ENCODE data around the gene TMEM225. TPM values are rescaled to one million over a fixed set of nuclear protein-coding genes. Genes with fewer than 3 reads are reported as not detected.

Gene TMEM225
- not detected for polyA plus RNA-seq (2013, experiment 1 of 2)
- polyA plus RNA-seq (2013, experiment 2 of 2), result not detected

GRCh38 chr11:123885570-123885969 is at the start of gene TMEM225:
TSS of gene TMEM225 (minus strand) at chr11:123885670. CDS start at chr11:123885425, 245 bp downstream.
- Histone ChIP-seq H3K36me3 (ENCODE audit: control insufficient read depth in 1 of 2, insufficient read depth in 2 of 2, low read depth in 1 of 2, low read length in 2 of 2) (no peaks in the 10 kb centered on the region), H3K79me1 (replicated peaks; ENCODE audit: low read length, poor library complexity, severe bottlenecking) (no peaks in the 10 kb centered on the region), H3K18ac (ENCODE audit: low read depth in 1 of 2, low read length in 2 of 2) (no peak within 1 kb of the TSS), H3K9me3 (ENCODE audit: control insufficient read depth, low read length) (peaks cover 8% of the 10 kb centered on the region), H2BK5ac (ENCODE audit: low read depth, low read length, poor library complexity, severe bottlenecking) (no peak within 1 kb of the TSS), H2BK120ac (ENCODE audit: low read depth, low read length) (no peak within 1 kb of the TSS), H3K14ac (ENCODE audit: low read length in 2 of 2) (no peak within 1 kb of the TSS), H3K27ac (ENCODE audit: low read length, poor library complexity, severe bottlenecking) (no peak within 1 kb of the TSS), H2AK5ac (ENCODE audit: low read length, severe bottlenecking) (no peak within 1 kb of the TSS), H4K8ac (ENCODE audit: low read length) (no peak within 1 kb of the TSS), H3K9ac (ENCODE audit: low read length) (no peak within 1 kb of the TSS), H3K4ac (ENCODE audit: low read depth in 1 of 2, low read length in 2 of 2) (no peak within 1 kb of the TSS), H3K4me1 (ENCODE audit: control insufficient read depth, insufficient read depth, low read depth, low read length) (no peaks in the 10 kb centered on the region), H3K4me3 (ENCODE audit: insufficient read depth in 1 of 2, low read depth in 1 of 2, low read length in 2 of 2) (no peak within 1 kb of the TSS), H2BK12ac (ENCODE audit: low read length in 2 of 2) (no peak within 1 kb of the TSS), H2AFZ (ENCODE audit: low read depth, low read length) (no peak within 1 kb of the TSS), H3K23ac (ENCODE audit: low read length in 2 of 2) (no peak within 1 kb of the TSS), H3K27me3 (ENCODE audit: control insufficient read depth in 1 of 2, insufficient read depth in 1 of 2, low read length in 2 of 2) (no peaks in the 10 kb centered on the region), H2BK15ac (ENCODE audit: low read depth, poor library complexity, severe bottlenecking) (no peak within 1 kb of the TSS), H3K4me2 (ENCODE audit: low read length, poor library complexity, severe bottlenecking) (no peak within 1 kb of the TSS), H4K91ac (ENCODE audit: low read length) (no peak within 1 kb of the TSS)
- no peak for DNase-seq
- 78% methylated on average over 3 of the region's 3 CpGs for WGBS

GRCh38 chr11:123924027-123924426 is 38.6 kb upstream of the TMEM225 start:
- WGBS, result no CpG with 5 or more reads among the region's 1 CpG

GRCh38 chr11:123920943-123921342 is 35.5 kb upstream of the TMEM225 start:
- Histone ChIP-seq H3K27me3 (ENCODE audit: control insufficient read depth in 1 of 2, insufficient read depth in 1 of 2, low read length in 2 of 2) (no peaks in the 10 kb centered on the region), H3K9me3 (ENCODE audit: control insufficient read depth, low read length) (no peaks in the 10 kb centered on the region), H3K36me3 (ENCODE audit: control insufficient read depth in 1 of 2, insufficient read depth in 2 of 2, low read depth in 1 of 2, low read length in 2 of 2) (no peaks in the 10 kb centered on the region), H3K4me3 (ENCODE audit: insufficient read depth in 1 of 2, low read depth in 1 of 2, low read length in 2 of 2) (no peak overlapping the region), H4K8ac (ENCODE audit: low read length) (no peak overlapping the region), H3K4me1 (ENCODE audit: control insufficient read depth, insufficient read depth, low read depth, low read length) (no peaks in the 10 kb centered on the region), H3K14ac (ENCODE audit: low read length in 2 of 2) (no peak overlapping the region), H2BK15ac (ENCODE audit: low read depth, poor library complexity, severe bottlenecking) (no peak overlapping the region), H2BK120ac (ENCODE audit: low read depth, low read length) (no peak overlapping the region), H2BK12ac (ENCODE audit: low read length in 2 of 2) (no peak overlapping the region), H3K9ac (ENCODE audit: low read length) (no peak overlapping the region), H2AFZ (ENCODE audit: low read depth, low read length) (no peak overlapping the region), H3K79me1 (replicated peaks; ENCODE audit: low read length, poor library complexity, severe bottlenecking) (no peaks in the 10 kb centered on the region), H4K91ac (ENCODE audit: low read length) (no peak overlapping the region), H3K23ac (ENCODE audit: low read length in 2 of 2) (no peak overlapping the region), H3K27ac (ENCODE audit: low read length, poor library complexity, severe bottlenecking) (no peak overlapping the region), H2AK5ac (ENCODE audit: low read length, severe bottlenecking) (no peak overlapping the region), H2BK5ac (ENCODE audit: low read depth, low read length, poor library complexity, severe bottlenecking) (no peak overlapping the region), H3K18ac (ENCODE audit: low read depth in 1 of 2, low read length in 2 of 2) (no peak overlapping the region), H3K4me2 (ENCODE audit: low read length, poor library complexity, severe bottlenecking) (no peak overlapping the region), H3K4ac (ENCODE audit: low read depth in 1 of 2, low read length in 2 of 2) (no peak overlapping the region)
- DNase-seq, result no peak
- WGBS, result 100% methylated on average over 2 of the region's 3 CpGs

More at GRCh38 chr11:123924027-123924426, 38.6 kb upstream of the TMEM225 start:
- H2AFZ ChIP-seq (ENCODE audit: low read depth, low read length), result no peak overlapping the region
- H4K91ac ChIP-seq (ENCODE audit: low read length), result no peak overlapping the region
- no peaks in the 10 kb centered on the region for H3K36me3 ChIP-seq (ENCODE audit: control insufficient read depth in 1 of 2, insufficient read depth in 2 of 2, low read depth in 1 of 2, low read length in 2 of 2)
- H3K27ac ChIP-seq (ENCODE audit: low read length, poor library complexity, severe bottlenecking), result no peak overlapping the region
- no peak overlapping the region for H3K18ac ChIP-seq (ENCODE audit: low read depth in 1 of 2, low read length in 2 of 2)
- H4K8ac ChIP-seq (ENCODE audit: low read length), result no peak overlapping the region
- H3K14ac ChIP-seq (ENCODE audit: low read length in 2 of 2), result no peak overlapping the region
- H2AK5ac ChIP-seq (ENCODE audit: low read length, severe bottlenecking), result no peak overlapping the region
- H3K23ac ChIP-seq (ENCODE audit: low read length in 2 of 2), result no peak overlapping the region
- H3K9me3 ChIP-seq (ENCODE audit: control insufficient read depth, low read length), result peaks cover 2% of the 10 kb centered on the region
- H3K27me3 ChIP-seq (ENCODE audit: control insufficient read depth in 1 of 2, insufficient read depth in 1 of 2, low read length in 2 of 2), result no peaks in the 10 kb centered on the region
- H2BK15ac ChIP-seq (ENCODE audit: low read depth, poor library complexity, severe bottlenecking), result no peak overlapping the region
- H3K4me1 ChIP-seq (ENCODE audit: control insufficient read depth, insufficient read depth, low read depth, low read length), result no peaks in the 10 kb centered on the region
- H2BK120ac ChIP-seq (ENCODE audit: low read depth, low read length), result no peak overlapping the region
- no peak for DNase-seq
- H2BK12ac ChIP-seq (ENCODE audit: low read length in 2 of 2), result no peak overlapping the region
- no peak overlapping the region for H3K9ac ChIP-seq (ENCODE audit: low read length)
- H3K79me1 ChIP-seq (replicated peaks; ENCODE audit: low read length, poor library complexity, severe bottlenecking), result no peaks in the 10 kb centered on the region
- H3K4me3 ChIP-seq (ENCODE audit: insufficient read depth in 1 of 2, low read depth in 1 of 2, low read length in 2 of 2), result no peak overlapping the region
- H3K4ac ChIP-seq (ENCODE audit: low read depth in 1 of 2, low read length in 2 of 2), result no peak overlapping the region
- H2BK5ac ChIP-seq (ENCODE audit: low read depth, low read length, poor library complexity, severe bottlenecking), result no peak overlapping the region
- no peak overlapping the region for H3K4me2 ChIP-seq (ENCODE audit: low read length, poor library complexity, severe bottlenecking)

- no peaks in the 10 kb centered on the region for H3K9me3 ChIP-seq (ENCODE audit: control insufficient read depth, low read length)
- no peak overlapping the region for H3K18ac ChIP-seq (ENCODE audit: low read depth in 1 of 2, low read length in 2 of 2)
- H3K9ac ChIP-seq (ENCODE audit: low read length), result no peak overlapping the region
- H3K4ac ChIP-seq (ENCODE audit: low read depth in 1 of 2, low read length in 2 of 2), result no peak overlapping the region
- H3K23ac ChIP-seq (ENCODE audit: low read length in 2 of 2), result no peak overlapping the region
- no peaks in the 10 kb centered on the region for H3K79me1 ChIP-seq (replicated peaks; ENCODE audit: low read length, poor library complexity, severe bottlenecking)
- WGBS, result 54% methylated on average over 3 of the region's 3 CpGs
- no peak overlapping the region for H3K27ac ChIP-seq (ENCODE audit: low read length, poor library complexity, severe bottlenecking)
- H3K36me3 ChIP-seq (ENCODE audit: control insufficient read depth in 1 of 2, insufficient read depth in 2 of 2, low read depth in 1 of 2, low read length in 2 of 2), result no peaks in the 10 kb centered on the region
- no peak overlapping the region for H3K14ac ChIP-seq (ENCODE audit: low read length in 2 of 2)
- no peak overlapping the region for H3K4me3 ChIP-seq (ENCODE audit: insufficient read depth in 1 of 2, low read depth in 1 of 2, low read length in 2 of 2)
- no peak overlapping the region for H2AFZ ChIP-seq (ENCODE audit: low read depth, low read length)
- H2BK12ac ChIP-seq (ENCODE audit: low read length in 2 of 2), result no peak overlapping the region
- H2BK5ac ChIP-seq (ENCODE audit: low read depth, low read length, poor library complexity, severe bottlenecking), result no peak overlapping the region
- H3K27me3 ChIP-seq (ENCODE audit: control insufficient read depth in 1 of 2, insufficient read depth in 1 of 2, low read length in 2 of 2), result no peaks in the 10 kb centered on the region
- H3K4me2 ChIP-seq (ENCODE audit: low read length, poor library complexity, severe bottlenecking), result no peak overlapping the region
- no peak overlapping the region for H2AK5ac ChIP-seq (ENCODE audit: low read length, severe bottlenecking)
- H2BK120ac ChIP-seq (ENCODE audit: low read depth, low read length), result no peak overlapping the region
- no peak overlapping the region for H4K91ac ChIP-seq (ENCODE audit: low read length)
- no peak for DNase-seq
- H2BK15ac ChIP-seq (ENCODE audit: low read depth, poor library complexity, severe bottlenecking), result no peak overlapping the region
- no peak overlapping the region for H4K8ac ChIP-seq (ENCODE audit: low read length)
- no peaks in the 10 kb centered on the region for H3K4me1 ChIP-seq (ENCODE audit: control insufficient read depth, insufficient read depth, low read depth, low read length)
Measured at GRCh38 chr11:123905826-123906225, 20.4 kb upstream of the TMEM225 start.
